ENCODE measurements around the gene TRAF3IP1.
"Not testable (repeated sequence)": the region's sequence is repeated elsewhere in the genome, so short reads cannot be mapped to it uniquely, and the experiment has no call there.

Gene TRAF3IP1

GRCh38 chr2:238272156-238272555 is 48.2 kb upstream of the TRAF3IP1 start:
- no peaks in the 10 kb centered on the region for H3K36me3 ChIP-seq (replicated peaks; ENCODE audit: low read depth, low read length)
- H3K79me2 ChIP-seq (ENCODE audit: low read length): no peaks in the 10 kb centered on the region
- no peak for TF ChIP-seq CTCF (IDR thresholded peaks at IDR 0.05; ENCODE audit: low read depth, low read length)
- no peak for TF ChIP-seq EZH2phosphoT487 (IDR thresholded peaks at IDR 0.05; ENCODE audit: low read depth)
- no peaks in the 10 kb centered on the region for H4K20me1 ChIP-seq (ENCODE audit: insufficient read depth, low read length)
- no peak overlapping the region for H2AFZ ChIP-seq (ENCODE audit: low read depth, low read length)
- H3K4me3 ChIP-seq (ENCODE audit: low read length): no peak overlapping the region
- H3K27ac ChIP-seq (ENCODE audit: low read length): no peak overlapping the region
- no peak overlapping the region for H3K9ac ChIP-seq (ENCODE audit: low read length)
- no peak overlapping the region for H3K4me2 ChIP-seq (ENCODE audit: low read length)
- no peaks in the 10 kb centered on the region for H3K9me3 ChIP-seq (ENCODE audit: insufficient read depth, low read length)
- no peaks in the 10 kb centered on the region for H3K4me1 ChIP-seq (ENCODE audit: low read length)
- H3K27me3 ChIP-seq (ENCODE audit: low read depth, low read length): no peaks in the 10 kb centered on the region

GRCh38 chr2:238273433-238273832 is 46.9 kb upstream of the TRAF3IP1 start:
- H4K20me1 ChIP-seq (ENCODE audit: insufficient read depth, low read length); H3K9me3 ChIP-seq (ENCODE audit: insufficient read depth, low read length); H3K27ac ChIP-seq (ENCODE audit: low read length): not testable (repeated sequence)

GRCh38 chr2:238274152-238274865 is 46.0 kb upstream of the TRAF3IP1 start:
- Histone ChIP-seq H3K27me3 (ENCODE audit: low read depth, low read length) (no peaks in the 10 kb centered on the region), H3K4me2 (ENCODE audit: low read length) (no peak overlapping the region), H4K20me1 (ENCODE audit: insufficient read depth, low read length) (no peaks in the 10 kb centered on the region), H3K9ac (ENCODE audit: low read length) (no peak overlapping the region), H3K9me3 (ENCODE audit: insufficient read depth, low read length) (no peaks in the 10 kb centered on the region), H2AFZ (ENCODE audit: low read depth, low read length) (no peak overlapping the region), H3K27ac (ENCODE audit: low read length) (no peak overlapping the region), H3K79me2 (ENCODE audit: low read length) (peaks cover 12% of the 10 kb centered on the region), H3K4me3 (ENCODE audit: low read length) (no peak overlapping the region), H3K4me1 (ENCODE audit: low read length) (no peaks in the 10 kb centered on the region), H3K36me3 (replicated peaks; ENCODE audit: low read depth, low read length) (no peaks in the 10 kb centered on the region)
- TF ChIP-seq EZH2phosphoT487 (IDR thresholded peaks at IDR 0.05; ENCODE audit: low read depth) (no peak), CTCF (IDR thresholded peaks at IDR 0.05; ENCODE audit: low read depth, low read length) (no peak)

More at GRCh38 chr2:238273433-238273832, 46.9 kb upstream of the TRAF3IP1 start:
- not testable (repeated sequence) for H3K9ac ChIP-seq (ENCODE audit: low read length); H3K36me3 ChIP-seq (replicated peaks; ENCODE audit: low read depth, low read length); H2AFZ ChIP-seq (ENCODE audit: low read depth, low read length); H3K4me2 ChIP-seq (ENCODE audit: low read length); H3K4me1 ChIP-seq (ENCODE audit: low read length); H3K79me2 ChIP-seq (ENCODE audit: low read length); H3K27me3 ChIP-seq (ENCODE audit: low read depth, low read length); H3K4me3 ChIP-seq (ENCODE audit: low read length)

GRCh38 chr2:238277695-238278094 is 42.6 kb upstream of the TRAF3IP1 start:
- Histone ChIP-seq H3K9ac (ENCODE audit: low read length) (no peak overlapping the region), H3K4me3 (ENCODE audit: low read length) (no peak overlapping the region), H3K36me3 (replicated peaks; ENCODE audit: low read depth, low read length) (no peaks in the 10 kb centered on the region), H3K27ac (ENCODE audit: low read length) (no peak overlapping the region), H3K27me3 (ENCODE audit: low read depth, low read length) (no peaks in the 10 kb centered on the region), H4K20me1 (ENCODE audit: insufficient read depth, low read length) (no peaks in the 10 kb centered on the region), H3K79me2 (ENCODE audit: low read length) (peaks cover 43% of the 10 kb centered on the region), H3K4me2 (ENCODE audit: low read length) (no peak overlapping the region), H2AFZ (ENCODE audit: low read depth, low read length) (no peak overlapping the region), H3K9me3 (ENCODE audit: insufficient read depth, low read length) (no peaks in the 10 kb centered on the region), H3K4me1 (ENCODE audit: low read length) (no peaks in the 10 kb centered on the region)
- TF ChIP-seq EZH2phosphoT487 (IDR thresholded peaks at IDR 0.05; ENCODE audit: low read depth) (no peak), CTCF (IDR thresholded peaks at IDR 0.05; ENCODE audit: low read depth, low read length) (no peak)

Measured in OCI-LY3 (cell line).